HepG2 (cell line): ENCODE data around the gene GRAP. TPM values are rescaled to one million over a fixed set of nuclear protein-coding genes. Genes with fewer than 3 reads are reported as not detected.

Experiments
- CREB1 ChIP-seq, 2 experiments: fragments of 450-650 bp in 1 of 2; IDR thresholded peaks; 2 replicates each; pipeline ENCODE4 v1.6.1; 2016 to 2017; ENCODE audit warnings: control low read depth in 1 of 2, mild to moderate bottlenecking in 1 of 2, missing compliant biosample characterization in 1 of 2, missing genetic modification characterization in 1 of 2
- HNF4G ChIP-seq, 2 experiments: sonication (generic) in 1 of 2; formaldehyde crosslinking in 1 of 2; IDR thresholded peaks; 2 replicates each; pipeline versions ENCODE4 v1.4.0 to v1.6.1; 2011 to 2020; ENCODE audit warnings: borderline replicate concordance in 2 of 2, low read depth in 2 of 2, mild to moderate bottlenecking in 2 of 2, low read length in 1 of 2, missing genetic modification reagents in 1 of 2, moderate library complexity in 1 of 2
- KLF16 ChIP-seq, 2 experiments: sonication (generic) in 1 of 2; formaldehyde crosslinking in 1 of 2; IDR thresholded peaks; 2 replicates each; pipeline versions ENCODE4 v1.6.1 to v1.8.0; 2016 to 2023; ENCODE audit warnings: missing genetic modification reagents in 2 of 2, missing compliant biosample characterization in 1 of 2
- KLF9 ChIP-seq: IDR thresholded peaks from 2 replicates; pipeline ENCODE4 v1.6.1; 2016; ENCODE audit warnings: low read depth
- POLR2AphosphoS2 ChIP-seq: IDR thresholded peaks from 2 replicates; pipeline ENCODE4 v1.6.1; 2011; ENCODE audit warnings: low read depth, low read length, improper control_type of control experiment
- PRDM4 ChIP-seq: sonication (generic); formaldehyde crosslinking; IDR thresholded peaks from 2 replicates; pipeline ENCODE4 v1.9.0; 2021; ENCODE audit warnings: missing genetic modification reagents, borderline replicate concordance
- TOPORS ChIP-seq: sonication (generic); formaldehyde crosslinking; IDR thresholded peaks from 2 replicates; pipeline ENCODE4 v1.8.0; 2023; ENCODE audit warnings: mild to moderate bottlenecking, missing genetic modification reagents
- ZBED4 ChIP-seq: sonication (generic); formaldehyde crosslinking; IDR thresholded peaks from 2 replicates; pipeline ENCODE4 v1.4.0; 2020; ENCODE audit warnings: missing genetic modification reagents, borderline replicate concordance
- ZNF142 ChIP-seq: sonication (generic); formaldehyde crosslinking; IDR thresholded peaks from 2 replicates; pipeline ENCODE4 v1.4.0; 2020; ENCODE audit warnings: missing genetic modification reagents
- ZNF24 ChIP-seq: fragments of 450-650 bp; IDR thresholded peaks from 2 replicates; pipeline ENCODE4 v1.6.1; 2017; ENCODE audit warnings: antibody characterized with exemption, mild to moderate bottlenecking
- ZNF367 ChIP-seq: sonication (generic); formaldehyde crosslinking; IDR thresholded peaks from 2 replicates; pipeline ENCODE4 v1.4.0; 2020; ENCODE audit warnings: missing genetic modification reagents, borderline replicate concordance
- ZNF549 ChIP-seq: sonication (generic); formaldehyde crosslinking; IDR thresholded peaks from 2 replicates; pipeline ENCODE4 v1.5.0; 2020; ENCODE audit warnings: missing genetic modification reagents
- ZNF746 ChIP-seq: sonication (generic); formaldehyde crosslinking; IDR thresholded peaks from 2 replicates; pipeline ENCODE4 v1.8.0; 2022; ENCODE audit warnings: mild to moderate bottlenecking, missing genetic modification reagents
- polyA plus RNA-seq, 8 experiments: library from polyadenylated mRNA; depleted of rRNA in 3 of 8; stranded (reverse) in 7 of 8; unstranded in 1 of 8; fragments of >200 nt; fragmentation: Illumina TruSeq in 4 of 8; extraction: Trizol in 4 of 8; gene quantifications; 2 replicates each; pipeline versions ENCODE4 v1.2.1 to v1.2.3, GENCODE V29; 2011 to 2016; ENCODE audit warnings: low read depth in 4 of 8, missing spikeins in 1 of 8, mixed read lengths in 1 of 8; ENCODE audit not compliant: insufficient read depth in 1 of 8
- total RNA-seq, 5 experiments: library from RNA; depleted of rRNA; stranded (reverse); fragments of >200 nt; fragmentation: Illumina TruSeq; extraction: Trizol; gene quantifications; 2 replicates each; pipeline ENCODE4 v1.2.3, GENCODE V29; 2016; ENCODE audit warnings: low read depth in 1 of 5

GRAP gene
- total and polyA plus RNA-seq, 2 of the 13 experiments (the other 11 are each of a cell fraction or from before 2014, with no cell fraction given) = 0.77 to 1.7 TPM

GRCh38 chr17:18988546-18989173 is 58.1 kb downstream of the GRAP start (continued):
- no peak for TF ChIP-seq ZNF142 (CRISPR knock-in tag)
- TF ChIP-seq KLF9 = peak; percentile 78; the same call in 1 of the 2 replicates
- peak; percentile 85; the same call in 1 of the 2 replicates for TF ChIP-seq ZNF746 (CRISPR knock-in tag)
- peak; percentile 97 for TF ChIP-seq HNF4G (IDR thresholded peaks at IDR 0.05; ENCODE audit: borderline replicate concordance, low read depth, low read length)
- peak; percentile 100 for TF ChIP-seq HNF4G (CRISPR knock-in tag; IDR thresholded peaks at IDR 0.05; ENCODE audit: borderline replicate concordance, low read depth)
- TF ChIP-seq ZNF367 = no peak
- TF ChIP-seq TOPORS (CRISPR knock-in tag) = peak; percentile 81; the same call in 1 of the 2 replicates
- no peak for TF ChIP-seq ZNF549 (CRISPR knock-in tag)
- TF ChIP-seq ZNF24 = 0 out of 2 replicates have a peak, but pooled peaks have one; percentile 12
- TF ChIP-seq PRDM4 = no peak
- peak; percentile 63; the same call in 1 of the 2 replicates for TF ChIP-seq POLR2AphosphoS2
- peak in 1 of 2 experiments; percentile 98; a peak in 2 of 4 replicates for TF ChIP-seq KLF16 (CRISPR knock-in tag; IDR thresholded peaks at IDR 0.05)
- TF ChIP-seq ZBED4 (CRISPR knock-in tag) = peak; percentile 93
- peak; percentile 38 for TF ChIP-seq CREB1 (IDR thresholded peaks at IDR 0.05)
- TF ChIP-seq CREB1 (CRISPR knock-in tag; IDR thresholded peaks at IDR 0.05) = no peak; the same call in 1 of the 2 replicates
